K562 (cell line): ENCODE measurements around the gene CHMP2A. TPM values are rescaled to one million over a fixed set of nuclear protein-coding genes. Genes with fewer than 3 reads are reported as not detected.

ENCODE experiments used
- ATF6 ChIP-seq: sonication (generic); formaldehyde crosslinking; IDR thresholded peaks from 2 replicates; pipeline ENCODE4 v1.4.0; 2020; ENCODE audit warnings: mild to moderate bottlenecking, missing genetic modification reagents
- CBFA2T3 ChIP-seq: fragments of 450-650 bp; IDR thresholded peaks from 2 replicates; pipeline ENCODE4 v1.6.1; 2017
- EP300 ChIP-seq: IDR thresholded peaks from 2 replicates; pipeline ENCODE4 v1.6.1; 2012; ENCODE audit warnings: low read length, improper control_type of control experiment
- ESRRA ChIP-seq: fragments of 450-650 bp; IDR thresholded peaks from 2 replicates; pipeline ENCODE4 v1.6.1; 2014; ENCODE audit warnings: low read depth, mild to moderate bottlenecking, moderate library complexity, borderline replicate concordance
- FOXP1 ChIP-seq: sonication (generic); formaldehyde crosslinking; IDR thresholded peaks from 2 replicates; pipeline ENCODE4 v1.8.0; 2022; ENCODE audit warnings: mild to moderate bottlenecking, missing genetic modification reagents
- GTF2A2 ChIP-seq: IDR thresholded peaks from 2 replicates; pipeline ENCODE4 v1.6.1; 2016; ENCODE audit warnings: mild to moderate bottlenecking, missing genetic modification characterization, missing compliant biosample characterization
- HOMEZ ChIP-seq: fragments of 250-450 bp; sonication (Bioruptor Pico); IDR thresholded peaks from 2 replicates; pipeline ENCODE4 v1.4.0; 2020; ENCODE audit warnings: mild to moderate bottlenecking, moderate library complexity
- MNT ChIP-seq, 2 experiments: fragments of 450-650 bp; conservative IDR thresholded peaks; 2 replicates each; pipeline ENCODE4 v1.6.1; 2017; ENCODE audit warnings: mild to moderate bottlenecking in 2 of 2, moderate library complexity in 2 of 2
- PHF20 ChIP-seq: fragments of 450-650 bp; IDR thresholded peaks from 2 replicates; pipeline ENCODE4 v1.6.1; 2018; ENCODE audit not compliant: partially characterized antibody
- PHF8 ChIP-seq: fragments of 200-600 bp; sonication (generic); IDR thresholded peaks from 2 replicates; pipeline ENCODE4 v1.6.1; 2012; ENCODE audit warnings: mixed run types, mild to moderate bottlenecking, inconsistent platforms, low read length, moderate library complexity, borderline replicate concordance
- PTBP1 ChIP-seq: fragments of 200-400 bp; formaldehyde crosslinking; IDR thresholded peaks from 2 replicates; pipeline ENCODE4 v1.6.1; 2017; ENCODE audit warnings: low read depth, low read length
- RBBP5 ChIP-seq: fragments of 200-600 bp; sonication (generic); IDR thresholded peaks from 2 replicates; pipeline ENCODE4 v1.6.1; 2012; ENCODE audit warnings: borderline replicate concordance, mild to moderate bottlenecking, low read length, control low read depth, inconsistent platforms; ENCODE audit not compliant: insufficient read depth, poor library complexity, severe bottlenecking
- SIN3A ChIP-seq, 2 experiments: fragments of 150-350 bp in 1 of 2; IDR thresholded peaks; 2 replicates each; pipeline ENCODE4 v1.6.1; 2011 to 2016; ENCODE audit warnings: borderline replicate concordance in 2 of 2, low read depth in 2 of 2, low read length in 2 of 2, mild to moderate bottlenecking in 2 of 2, moderate library complexity in 2 of 2; ENCODE audit not compliant: control insufficient read depth in 1 of 2
- YY1 ChIP-seq, 3 experiments: IDR thresholded peaks; 2 replicates each; pipeline ENCODE4 v1.6.1; 2011; ENCODE audit warnings: low read length in 2 of 3, mild to moderate bottlenecking in 2 of 3, moderate library complexity in 2 of 3, borderline replicate concordance in 1 of 3, control low read depth in 1 of 3, low read depth in 1 of 3; ENCODE audit not compliant: insufficient read depth in 3 of 3, insufficient replicate concordance in 2 of 3, control insufficient read depth in 1 of 3, insufficient read length in 1 of 3; ENCODE audit errors: extremely low read depth in 1 of 3
- ZNF232 ChIP-seq: sonication (generic); formaldehyde crosslinking; IDR thresholded peaks from 2 replicates; pipeline ENCODE4 v1.8.0; 2022; ENCODE audit warnings: mild to moderate bottlenecking, missing genetic modification reagents
- ZNF507 ChIP-seq: conservative IDR thresholded peaks from 2 replicates; pipeline ENCODE4 v1.6.1; 2017; ENCODE audit warnings: missing genetic modification characterization, missing compliant biosample characterization
- ZNF655 ChIP-seq: fragments of 250-450 bp; sonication (Bioruptor Pico); IDR thresholded peaks from 2 replicates; pipeline ENCODE4 v1.5.0; 2021
- polyA plus RNA-seq, 8 experiments: library from polyadenylated mRNA; depleted of rRNA in 4 of 8; stranded (reverse) in 5 of 8; unstranded in 3 of 8; fragments of >200 nt; fragmentation: Nextera tagmentation in 2 of 8; fragmentation: Illumina TruSeq in 1 of 8; extraction: Ambion mirVana in 2 of 8; extraction: Trizol in 1 of 8; gene quantifications; 2 replicates each; pipeline versions ENCODE4 v1.2.1 to v1.2.3, GENCODE V29; 2011 to 2014; ENCODE audit warnings: inconsistent platforms in 1 of 8, missing spikeins in 1 of 8
- total RNA-seq, 7 experiments: library from RNA; depleted of rRNA in 6 of 7; stranded (reverse); fragments of >200 nt in 6 of 7; fragmentation: Illumina TruSeq in 2 of 7; extraction: Trizol in 2 of 7; gene quantifications; 2 replicates each; pipeline versions ENCODE4 v1.2.1 to v1.2.3, GENCODE V29; 2011 to 2021; ENCODE audit warnings: low replicate concordance in 1 of 7

The CHMP2A gene
- total and polyA plus RNA-seq, 9 of the 15 experiments (the other 6 are each of a cell fraction or from before 2014, with no cell fraction given), result 57.6 to 159 (median 87.2) TPM

GRCh38 chr19:58544591-58545285 lies 10.2 kb downstream of the CHMP2A start (continued):
- no peak for TF ChIP-seq ZNF655 (CRISPR knock-in tag)
- no peak for TF ChIP-seq PHF20
- no peak for TF ChIP-seq ESRRA
- TF ChIP-seq YY1 (IDR thresholded peaks at IDR 0.05; ENCODE audit: borderline replicate concordance in 1 of 3, control insufficient read depth in 1 of 3, extremely low read depth in 1 of 3, insufficient read depth in 3 of 3, insufficient read length in 1 of 3, insufficient replicate concordance in 2 of 3, low read depth in 1 of 3, low read length in 2 of 3), result peak; percentile 6 to 88 (median 78)
- TF ChIP-seq PHF8, result no peak
- TF ChIP-seq HOMEZ (CRISPR knock-in tag), result no peak
- TF ChIP-seq EP300, result no peak
- 0 out of 2 replicates have a peak, but pooled peaks have one; percentile 40 for TF ChIP-seq ATF6
- TF ChIP-seq ZNF507 (tag), result no peak
- TF ChIP-seq PTBP1, result peak; percentile 46; the same call in 1 of the 2 replicates
- TF ChIP-seq MNT (conservative IDR thresholded peaks at IDR 0.05), result no peak
- peak; percentile 47 to 62; a peak in 2 of 4 replicates for TF ChIP-seq SIN3A (IDR thresholded peaks at IDR 0.05; ENCODE audit: borderline replicate concordance in 2 of 2, control insufficient read depth in 1 of 2, low read depth in 2 of 2, low read length in 2 of 2)
- TF ChIP-seq FOXP1 (CRISPR knock-in tag), result no peak
- TF ChIP-seq ZNF232 (CRISPR knock-in tag), result no peak
- TF ChIP-seq GTF2A2 (tag), result no peak
- peak; percentile 72 for TF ChIP-seq RBBP5
- no peak for TF ChIP-seq CBFA2T3
